T-helper 9 cell (primary cell): Measurements from ENCODE around the gene KSR1.

Source experiments
- DNase-seq: peaks from one replicate; pipeline ENCODE4 v3.0.0-alpha.2; 2020

The KSR1 gene

GRCh38 chr17:27539152-27539551 is 82.9 kb downstream of the KSR1 start:
- DNase-seq = no peak

- no peak for DNase-seq
Measured at GRCh38 chr17:27539794-27540317, 83.6 kb downstream of the KSR1 start.

GRCh38 chr17:27540318-27541101 is 84.3 kb downstream of the KSR1 start:
- DNase-seq = no peak

GRCh38 chr17:27541301-27542023 is 85.2 kb downstream of the KSR1 start:
- DNase-seq = no peak

- DNase-seq = no peak
Measured at GRCh38 chr17:27542841-27543463, 86.7 kb downstream of the KSR1 start.

- DNase-seq = no peak
Measured at GRCh38 chr17:27543464-27543856, 87.2 kb downstream of the KSR1 start.

- DNase-seq = no peak
Measured at GRCh38 chr17:27543958-27544349, 87.7 kb downstream of the KSR1 start.

- no peak for DNase-seq
Measured at GRCh38 chr17:27544350-27545131, 88.3 kb downstream of the KSR1 start.

GRCh38 chr17:27545562-27546229 is 89.4 kb downstream of the KSR1 start:
- DNase-seq = no peak

- DNase-seq = no peak
Measured at GRCh38 chr17:27546624-27547300, 90.5 kb downstream of the KSR1 start.

- DNase-seq = no peak
Measured at GRCh38 chr17:27547301-27547683, 91.0 kb downstream of the KSR1 start.

- no peak for DNase-seq
Measured at GRCh38 chr17:27548369-27548768, 92.1 kb downstream of the KSR1 start.

GRCh38 chr17:27549251-27549893 is 93.1 kb downstream of the KSR1 start:
- no peak for DNase-seq

GRCh38 chr17:27550291-27550930 is 94.2 kb downstream of the KSR1 start:
- no peak for DNase-seq

GRCh38 chr17:27550974-27551505 is 94.8 kb downstream of the KSR1 start:
- DNase-seq = no peak

- DNase-seq = no peak
Measured at GRCh38 chr17:27551701-27552248, 95.5 kb downstream of the KSR1 start.

- no peak for DNase-seq
Measured at GRCh38 chr17:27552276-27552732, 96.1 kb downstream of the KSR1 start.

GRCh38 chr17:27553019-27553511 is 96.8 kb downstream of the KSR1 start:
- DNase-seq = no peak

- no peak for DNase-seq
Measured at GRCh38 chr17:27554152-27554551, 97.9 kb downstream of the KSR1 start.

- no peak for DNase-seq
Measured at GRCh38 chr17:27554911-27555310, 98.7 kb downstream of the KSR1 start.
